ENCODE results near the gene CERK.

DNA sequence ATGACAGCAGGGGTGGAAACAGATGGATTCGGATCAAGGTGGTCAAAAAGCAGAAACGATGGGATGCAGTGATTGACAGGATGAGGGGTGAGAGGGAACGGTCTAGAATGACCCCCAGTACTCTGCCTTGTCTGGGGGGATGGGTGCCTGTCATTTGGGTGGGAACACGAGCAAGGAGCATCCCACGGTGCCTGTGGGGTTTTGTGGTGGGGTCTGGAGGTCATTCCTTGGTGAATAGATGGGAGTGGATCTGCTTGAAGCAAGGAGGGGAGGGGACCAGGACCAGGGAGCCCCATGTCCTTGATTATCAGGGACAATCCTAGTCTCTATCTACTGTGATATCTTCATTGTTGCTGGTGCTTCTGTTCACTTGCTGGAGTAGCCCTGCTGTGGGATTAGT lies 8.1 kb upstream of the CERK start:
- TF ChIP-seq, protein P1, sequence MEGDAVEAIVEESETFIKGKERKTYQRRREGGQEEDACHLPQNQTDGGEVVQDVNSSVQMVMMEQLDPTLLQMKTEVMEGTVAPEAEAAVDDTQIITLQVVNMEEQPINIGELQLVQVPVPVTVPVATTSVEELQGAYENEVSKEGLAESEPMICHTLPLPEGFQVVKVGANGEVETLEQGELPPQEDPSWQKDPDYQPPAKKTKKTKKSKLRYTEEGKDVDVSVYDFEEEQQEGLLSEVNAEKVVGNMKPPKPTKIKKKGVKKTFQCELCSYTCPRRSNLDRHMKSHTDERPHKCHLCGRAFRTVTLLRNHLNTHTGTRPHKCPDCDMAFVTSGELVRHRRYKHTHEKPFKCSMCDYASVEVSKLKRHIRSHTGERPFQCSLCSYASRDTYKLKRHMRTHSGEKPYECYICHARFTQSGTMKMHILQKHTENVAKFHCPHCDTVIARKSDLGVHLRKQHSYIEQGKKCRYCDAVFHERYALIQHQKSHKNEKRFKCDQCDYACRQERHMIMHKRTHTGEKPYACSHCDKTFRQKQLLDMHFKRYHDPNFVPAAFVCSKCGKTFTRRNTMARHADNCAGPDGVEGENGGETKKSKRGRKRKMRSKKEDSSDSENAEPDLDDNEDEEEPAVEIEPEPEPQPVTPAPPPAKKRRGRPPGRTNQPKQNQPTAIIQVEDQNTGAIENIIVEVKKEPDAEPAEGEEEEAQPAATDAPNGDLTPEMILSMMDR (IDR thresholded peaks at IDR 0.05; ENCODE audit: low read depth, low read length) = no peak
- no peak for TF ChIP-seq EZH2phosphoT487 (IDR thresholded peaks at IDR 0.05; ENCODE audit: low read depth)

Data from OCI-LY3 (cell line).